Coronary artery (tissue), 2 donors: ENCODE measurements around the gene TTLL11.

ENCODE experiments used
- DNase-seq: peaks from one replicate; pipeline ENCODE4 v3.0.0-alpha.2; 2017; ENCODE audit warnings: low spot score
- H3K27ac ChIP-seq, 2 donors: fragments of 200-600 bp; sonication (generic); one replicate each; pipeline ENCODE4 v1.5.1; 2016 to 2019
- H3K4me3 ChIP-seq: fragments of 200-600 bp; sonication (generic); 2 replicates; pipeline ENCODE4 v1.5.1; 2016; ENCODE audit warnings: mild to moderate bottlenecking, moderate library complexity
- TF ChIP-seq, protein P1 (sequence below): fragments of 200-600 bp; sonication (generic); IDR thresholded peaks from one replicate; pipeline ENCODE4 v1.5.1; 2019; ENCODE audit warnings: antibody characterized with exemption

The TTLL11 gene

DNA sequence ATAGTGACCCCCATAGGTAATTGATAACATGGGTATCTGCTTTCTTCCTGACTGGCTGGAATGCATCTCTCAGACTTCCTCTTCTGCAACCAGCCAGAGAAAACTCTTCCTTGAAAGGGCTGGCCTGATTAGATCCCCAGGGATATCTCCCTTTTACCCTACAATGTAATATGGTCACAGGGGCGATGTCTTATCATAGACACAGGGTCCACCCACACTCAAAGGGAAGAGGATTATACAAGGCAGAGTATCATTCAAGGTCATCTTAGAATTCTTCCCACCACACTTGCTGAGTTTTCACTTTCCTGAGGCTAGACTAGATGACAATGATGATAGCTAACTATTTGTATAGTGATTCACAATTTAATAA, 33.2 kb downstream of the TTLL11 start:
- Histone ChIP-seq H3K4me3 (no peak overlapping the region), H3K27ac (no peak overlapping the region)
- TF ChIP-seq, protein P1, sequence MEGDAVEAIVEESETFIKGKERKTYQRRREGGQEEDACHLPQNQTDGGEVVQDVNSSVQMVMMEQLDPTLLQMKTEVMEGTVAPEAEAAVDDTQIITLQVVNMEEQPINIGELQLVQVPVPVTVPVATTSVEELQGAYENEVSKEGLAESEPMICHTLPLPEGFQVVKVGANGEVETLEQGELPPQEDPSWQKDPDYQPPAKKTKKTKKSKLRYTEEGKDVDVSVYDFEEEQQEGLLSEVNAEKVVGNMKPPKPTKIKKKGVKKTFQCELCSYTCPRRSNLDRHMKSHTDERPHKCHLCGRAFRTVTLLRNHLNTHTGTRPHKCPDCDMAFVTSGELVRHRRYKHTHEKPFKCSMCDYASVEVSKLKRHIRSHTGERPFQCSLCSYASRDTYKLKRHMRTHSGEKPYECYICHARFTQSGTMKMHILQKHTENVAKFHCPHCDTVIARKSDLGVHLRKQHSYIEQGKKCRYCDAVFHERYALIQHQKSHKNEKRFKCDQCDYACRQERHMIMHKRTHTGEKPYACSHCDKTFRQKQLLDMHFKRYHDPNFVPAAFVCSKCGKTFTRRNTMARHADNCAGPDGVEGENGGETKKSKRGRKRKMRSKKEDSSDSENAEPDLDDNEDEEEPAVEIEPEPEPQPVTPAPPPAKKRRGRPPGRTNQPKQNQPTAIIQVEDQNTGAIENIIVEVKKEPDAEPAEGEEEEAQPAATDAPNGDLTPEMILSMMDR = no peak
- no peak for DNase-seq

DNA sequence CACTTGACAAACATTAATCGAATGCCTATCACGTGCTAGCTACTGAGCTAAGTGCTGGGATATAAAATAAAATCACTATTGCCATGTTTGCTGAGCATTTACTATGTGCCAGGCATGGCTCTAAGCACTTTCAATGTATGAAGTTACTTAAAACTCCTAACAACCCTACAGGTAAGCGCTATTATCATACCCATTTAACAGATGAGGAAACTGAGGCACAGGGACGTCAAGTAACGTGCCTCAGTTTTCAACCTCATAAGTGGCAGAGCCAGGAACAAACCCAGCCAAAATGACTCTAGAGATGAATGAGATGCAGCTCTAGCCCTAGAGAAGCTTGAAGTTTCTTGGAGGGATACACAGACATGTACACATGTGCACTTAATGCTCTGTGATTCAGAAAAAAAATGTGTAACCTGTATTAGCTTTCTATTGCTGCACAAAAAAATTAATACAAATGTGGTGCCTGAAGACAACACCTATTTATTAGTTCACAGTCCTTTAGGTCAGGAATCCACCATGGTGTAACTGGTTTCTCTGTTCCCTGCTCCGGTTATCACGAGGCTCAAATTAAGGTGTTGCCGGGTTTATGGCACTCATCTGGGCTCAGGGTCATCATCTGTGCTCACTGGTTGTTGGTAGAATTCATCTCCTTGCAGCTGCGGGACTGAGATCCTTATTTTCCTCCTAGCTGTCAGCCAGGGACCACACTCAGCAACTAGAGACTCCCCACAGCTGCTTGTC, 33.7 kb downstream of the TTLL11 start:
- no peak for DNase-seq
- Histone ChIP-seq H3K4me3 (no peak overlapping the region), H3K27ac (no peak overlapping the region)
- TF ChIP-seq, protein P1 = no peak

DNA sequence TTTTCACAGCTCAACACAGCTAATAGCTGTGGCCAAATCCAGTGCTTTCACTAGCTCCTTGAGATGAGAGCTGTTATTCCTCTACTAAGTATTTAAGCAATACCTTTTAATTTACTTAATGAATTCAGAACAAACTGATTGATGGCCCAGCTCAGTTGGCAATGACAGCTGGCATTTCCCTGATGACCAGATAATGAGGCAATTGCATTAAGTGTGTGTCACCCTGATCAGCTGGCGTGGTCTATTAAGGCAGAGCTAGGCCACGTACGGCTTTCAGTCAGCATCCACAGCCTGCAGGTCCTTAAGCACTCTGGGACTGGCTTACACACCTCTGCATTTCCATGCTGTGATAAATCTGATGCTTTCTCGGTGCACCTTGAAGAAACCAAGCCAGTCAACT, 34.4 kb downstream of the TTLL11 start:
- DNase-seq = no peak

DNA sequence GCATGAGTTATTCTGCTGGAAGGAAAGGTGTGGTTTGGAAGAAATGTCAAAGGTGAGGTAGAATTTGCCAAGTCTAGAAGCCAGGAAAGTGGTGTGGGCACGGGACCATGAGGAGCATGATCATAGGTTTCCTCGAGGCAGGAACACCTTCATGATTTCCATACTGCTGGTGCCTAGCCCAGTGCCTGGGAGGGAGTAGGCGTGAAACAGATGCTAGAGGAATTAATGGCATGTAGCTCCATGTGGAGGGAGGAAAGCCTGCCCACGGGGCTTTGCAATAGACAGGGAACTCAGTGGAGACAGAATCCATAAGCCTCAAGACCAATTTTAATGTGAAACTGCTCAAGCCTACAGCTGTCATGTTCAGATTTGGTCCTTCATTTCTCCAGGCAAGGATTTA, 35.1 kb downstream of the TTLL11 start:
- no peak overlapping the region for H3K4me3 ChIP-seq
- H3K27ac ChIP-seq = no peak overlapping the region
- TF ChIP-seq, protein P1 = no peak
- no peak for DNase-seq

More for the DNA sequence above, 34.4 kb downstream of the TTLL11 start:
- TF ChIP-seq, protein P1 = no peak
- no peak overlapping the region for H3K4me3 ChIP-seq
- no peak overlapping the region for H3K27ac ChIP-seq

DNA sequence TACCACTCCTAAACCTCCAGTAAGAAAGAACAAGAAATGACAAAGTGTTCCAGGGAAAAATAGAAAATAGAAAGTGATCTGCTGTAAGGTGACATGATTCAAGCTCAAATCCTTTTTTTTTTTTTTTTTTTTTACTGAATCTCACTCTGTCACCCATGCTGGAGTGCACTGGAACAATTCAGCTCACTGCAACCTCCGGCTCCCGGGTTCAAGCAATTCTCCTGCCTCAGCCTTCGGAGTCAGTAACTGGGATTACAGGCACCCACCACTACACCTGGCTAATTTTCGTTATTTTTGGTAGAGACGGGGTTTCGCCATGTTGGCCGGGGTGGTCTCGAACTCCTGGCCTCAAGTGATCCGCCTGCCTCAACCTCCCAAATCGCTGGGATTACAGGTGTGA, 35.9 kb downstream of the TTLL11 start:
- DNase-seq = no peak
- TF ChIP-seq, protein P1 = no peak
- H3K27ac ChIP-seq = no peak overlapping the region
- no peak overlapping the region for H3K4me3 ChIP-seq

DNA sequence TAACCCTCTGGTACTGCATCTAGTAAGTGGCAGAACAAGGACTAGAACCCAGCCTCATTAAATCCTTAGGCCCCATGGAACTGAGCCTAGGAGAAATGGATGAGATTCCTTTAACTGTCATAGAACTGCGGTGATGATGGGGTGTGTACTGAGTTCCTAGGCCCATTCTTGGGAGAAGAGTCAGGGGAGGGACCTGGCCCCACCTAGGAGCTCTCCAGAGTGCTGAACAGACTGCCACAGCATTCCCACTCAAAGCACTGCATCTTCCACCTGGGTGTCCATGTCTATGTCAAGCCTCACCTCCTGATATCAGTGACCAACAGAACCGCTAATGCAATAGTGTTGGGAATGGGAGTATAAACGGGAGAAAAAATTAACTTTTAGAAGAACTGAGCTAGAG, 36.6 kb downstream of the TTLL11 start:
- DNase-seq = no peak
- no peak overlapping the region for H3K4me3 ChIP-seq
- H3K27ac ChIP-seq = no peak overlapping the region
- TF ChIP-seq, protein P1 = no peak

DNA sequence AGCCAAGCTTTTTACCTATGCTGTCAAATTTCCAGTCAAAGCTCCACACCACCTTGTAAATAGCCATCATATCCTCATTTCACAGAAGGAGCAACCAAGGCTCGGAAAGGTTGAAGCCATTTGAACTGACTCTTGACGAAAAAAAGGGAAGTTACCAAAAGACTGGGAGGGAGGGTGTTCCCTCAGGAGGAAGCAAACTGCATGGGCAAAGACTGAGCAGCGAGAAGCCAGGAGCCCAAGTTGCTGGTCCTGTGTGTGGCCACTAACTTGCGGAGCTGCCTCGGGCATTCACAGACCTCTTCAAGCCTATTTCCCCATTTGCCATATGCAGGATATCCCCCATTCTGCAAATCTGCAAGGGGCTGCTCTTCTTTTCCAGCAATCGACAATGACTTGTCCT, 37.4 kb downstream of the TTLL11 start:
- Histone ChIP-seq H3K4me3 (no peak overlapping the region), H3K27ac (no peak overlapping the region)
- DNase-seq = no peak
- TF ChIP-seq, protein P1 = no peak
